Stomach (tissue), 9 donors: ENCODE data around the gene ANKS1A. TPM values are rescaled to one million over a fixed set of nuclear protein-coding genes. Genes with fewer than 3 reads are reported as not detected.
"Not testable (repeated sequence)": the region's sequence is repeated elsewhere in the genome, so short reads cannot be mapped to it uniquely, and the experiment has no call there.

ENCODE experiments used
- DNase-seq, 2 donors: peaks; one replicate each; pipeline versions ENCODE4 v3.0.0 to v3.0.0-alpha.2; 2013 to 2019
- H3K27ac ChIP-seq, 5 donors: fragments of 200-600 bp in 4 of 5; sonication (generic) in 4 of 5; one replicate each; pipeline ENCODE4 v1.5.1; 2013 to 2019; ENCODE audit warnings: mild to moderate bottlenecking in 1 of 5, moderate library complexity in 1 of 5
- H3K27me3 ChIP-seq, 3 donors: fragments of 200-600 bp; sonication (generic); one replicate each; pipeline ENCODE4 v1.5.1; 2017 to 2019; ENCODE audit warnings: mixed run types in 1 of 3
- H3K36me3 ChIP-seq, 4 donors: fragments of 200-600 bp; sonication (generic); 1 replicate in 3 of 4; 2 replicates in 1 of 4; pipeline ENCODE4 v1.5.1; 2016 to 2019
- H3K4me1 ChIP-seq, 4 donors: fragments of 200-600 bp; sonication (generic); one replicate each; pipeline ENCODE4 v1.5.1; 2016 to 2019
- H3K4me3 ChIP-seq, 4 donors: fragments of 200-600 bp; sonication (generic) in 3 of 4; one replicate each; pipeline ENCODE4 v1.5.1; 2016 to 2019; ENCODE audit warnings: mild to moderate bottlenecking in 1 of 4
- H3K9me3 ChIP-seq, 4 donors: fragments of 200-600 bp; sonication (generic); one replicate each; pipeline ENCODE4 v1.5.1; 2016 to 2019
- EP300 ChIP-seq: sonication (generic); formaldehyde crosslinking; IDR thresholded peaks from one replicate; pipeline ENCODE4 v1.6.1; 2017; ENCODE audit warnings: antibody characterized with exemption
- POLR2A ChIP-seq, 4 donors: fragments of 450-650 bp; IDR thresholded peaks; one replicate each; pipeline ENCODE4 v1.6.1; 2016; ENCODE audit warnings: antibody characterized with exemption in 4 of 4, control low read depth in 2 of 4, mild to moderate bottlenecking in 1 of 4, moderate library complexity in 1 of 4
- POLR2AphosphoS5 ChIP-seq, 3 donors: sonication (generic); formaldehyde crosslinking; IDR thresholded peaks; one replicate each; pipeline ENCODE4 v1.6.1; 2016; ENCODE audit warnings: antibody characterized with exemption in 3 of 3
- WGBS, 5 donors: extraction: QIAGEN DNeasy Blood & Tissue Kit in 3 of 5; methylation state at CpG; one replicate each; pipeline versions ENCODE4 v1.1.5 to v1.1.7; 2013 to 2018; 5-methylcytosine and 5-hydroxymethylcytosine counted together
- intact Hi-C: fragments of 100-400 bp; cut with DNase I; formaldehyde crosslinking; loops from one replicate; pipeline ENCODE4 v1.15.1; 2023; ENCODE audit warnings: low total_unique reads
- polyA plus RNA-seq, 3 donors: library from polyadenylated mRNA; stranded (reverse); fragments of 200-250 nt; gene quantifications; one replicate each; pipeline ENCODE4 v1.2.3, GENCODE V29; 2013
- total RNA-seq, 5 donors: library from RNA; depleted of rRNA; stranded (reverse); fragments of >200 nt; gene quantifications; one replicate each; pipeline versions ENCODE4 v1.1.0 to v1.2.3, GENCODE V29; 2014 to 2016
- TF ChIP-seq, protein P1 (sequence below), 7 experiments: fragments of 450-650 bp in 4 of 7; fragments of 200-600 bp in 3 of 7; sonication (generic) in 3 of 7; IDR thresholded peaks; one replicate each; pipeline ENCODE4 v1.5.1; 2016 to 2019; ENCODE audit warnings: antibody characterized with exemption in 7 of 7, control low read depth in 2 of 7, mild to moderate bottlenecking in 1 of 7
- donor health status: healthy with polysubstance abuse.
- donor health status: Bipolar disorder and iron deficiency.
- donor health status: healthy.

The ANKS1A gene
- total and polyA plus RNA-seq, 8 donors = 6.1 to 40.6 (median 21.5) TPM

DNA sequence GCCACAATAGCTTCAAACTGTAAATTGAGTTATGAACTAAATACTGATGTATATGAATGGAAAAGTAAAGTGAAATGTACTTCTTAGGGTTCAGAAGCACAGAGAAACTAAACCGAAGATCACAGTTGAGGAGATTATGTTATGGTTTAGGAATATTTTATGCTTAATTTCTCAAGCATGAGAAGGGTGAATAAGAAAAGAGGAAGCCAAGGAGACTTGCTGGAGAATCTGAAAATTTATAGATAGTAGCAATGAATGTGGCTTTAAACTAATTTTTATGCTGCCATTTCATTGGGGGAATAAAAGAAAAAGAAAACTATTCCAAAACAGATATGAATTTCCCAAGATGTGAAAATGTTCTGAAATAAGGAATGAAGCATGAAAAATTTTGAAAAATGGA, 5.6 kb downstream of the ANKS1A start:
- H3K27ac ChIP-seq = no peak overlapping the region
- no peak overlapping the region for H3K4me3 ChIP-seq
- intact Hi-C loops = no loop called here
- no peaks in the 10 kb centered on the region for H3K36me3 ChIP-seq
- peaks cover 22 to 60% (median 35%) of the 10 kb centered on the region in 4 donors for H3K4me1 ChIP-seq
- no peak for DNase-seq
- no peaks in the 10 kb centered on the region for H3K9me3 ChIP-seq
- no peak for TF ChIP-seq EP300
- no peak for TF ChIP-seq POLR2AphosphoS5 (IDR thresholded peaks at IDR 0.05)
- TF ChIP-seq, protein P1, sequence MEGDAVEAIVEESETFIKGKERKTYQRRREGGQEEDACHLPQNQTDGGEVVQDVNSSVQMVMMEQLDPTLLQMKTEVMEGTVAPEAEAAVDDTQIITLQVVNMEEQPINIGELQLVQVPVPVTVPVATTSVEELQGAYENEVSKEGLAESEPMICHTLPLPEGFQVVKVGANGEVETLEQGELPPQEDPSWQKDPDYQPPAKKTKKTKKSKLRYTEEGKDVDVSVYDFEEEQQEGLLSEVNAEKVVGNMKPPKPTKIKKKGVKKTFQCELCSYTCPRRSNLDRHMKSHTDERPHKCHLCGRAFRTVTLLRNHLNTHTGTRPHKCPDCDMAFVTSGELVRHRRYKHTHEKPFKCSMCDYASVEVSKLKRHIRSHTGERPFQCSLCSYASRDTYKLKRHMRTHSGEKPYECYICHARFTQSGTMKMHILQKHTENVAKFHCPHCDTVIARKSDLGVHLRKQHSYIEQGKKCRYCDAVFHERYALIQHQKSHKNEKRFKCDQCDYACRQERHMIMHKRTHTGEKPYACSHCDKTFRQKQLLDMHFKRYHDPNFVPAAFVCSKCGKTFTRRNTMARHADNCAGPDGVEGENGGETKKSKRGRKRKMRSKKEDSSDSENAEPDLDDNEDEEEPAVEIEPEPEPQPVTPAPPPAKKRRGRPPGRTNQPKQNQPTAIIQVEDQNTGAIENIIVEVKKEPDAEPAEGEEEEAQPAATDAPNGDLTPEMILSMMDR (IDR thresholded peaks at IDR 0.05) = no peak
- TF ChIP-seq POLR2A (IDR thresholded peaks at IDR 0.05) = no peak
- H3K27me3 ChIP-seq = no peaks in the 10 kb centered on the region
- WGBS, 5 donors = 88 to 96% (median 88%) methylated on average over 1 of the region's 1 CpG

DNA sequence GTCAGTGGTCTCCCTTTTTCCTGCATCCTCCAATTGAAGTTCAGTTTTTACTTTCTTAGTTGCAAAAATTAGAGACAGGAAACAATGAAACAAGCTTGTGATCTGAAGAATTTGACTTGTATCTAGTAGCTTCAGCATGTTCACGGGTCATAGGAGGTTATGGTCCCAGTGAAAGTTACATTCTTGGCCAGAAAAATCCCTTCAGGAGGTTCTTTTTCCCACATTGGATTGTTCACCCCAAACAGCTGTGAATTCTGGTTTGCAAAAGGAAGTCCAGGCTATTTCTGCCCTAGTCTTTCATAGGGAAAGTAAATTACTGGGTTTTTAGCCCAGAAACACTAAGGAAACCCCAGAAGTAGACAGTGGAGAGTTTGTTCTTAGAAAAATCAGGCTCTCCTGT, 8.1 kb downstream of the ANKS1A start:
- 75 to 94% (median 81%) methylated on average over 1 of the region's 1 CpG for WGBS, 5 donors
- peaks cover under 1 to 57% (median 28%) of the 10 kb centered on the region in 4 donors for H3K4me1 ChIP-seq
- intact Hi-C loops = no loop called here
- no peaks in the 10 kb centered on the region for H3K36me3 ChIP-seq
- H3K27ac ChIP-seq = no peak overlapping the region
- H3K4me3 ChIP-seq = no peak overlapping the region
- no peaks in the 10 kb centered on the region for H3K9me3 ChIP-seq
- TF ChIP-seq POLR2A (IDR thresholded peaks at IDR 0.05) = no peak
- no peaks in the 10 kb centered on the region for H3K27me3 ChIP-seq
- no peak for DNase-seq

DNA sequence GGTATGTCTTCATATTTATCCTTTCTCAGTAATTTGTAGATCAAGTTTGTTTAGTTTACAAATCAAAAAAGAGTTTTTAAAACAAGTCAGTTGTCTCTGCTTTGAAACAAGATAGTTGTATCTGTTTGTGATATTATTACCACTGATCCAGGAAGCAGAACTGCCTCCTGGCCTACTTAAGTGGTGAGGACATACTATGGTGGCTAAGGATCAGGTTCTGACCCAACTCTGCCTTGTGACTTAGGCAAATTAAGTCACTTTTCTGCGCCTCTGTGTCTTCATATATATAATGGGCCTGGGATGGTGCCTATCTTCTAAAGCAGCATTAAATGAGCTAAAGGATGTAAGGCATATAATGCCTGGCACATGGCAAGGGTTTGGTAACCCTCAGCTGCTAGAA, 8.7 kb downstream of the ANKS1A start:
- H3K27me3 ChIP-seq = no peaks in the 10 kb centered on the region
- no peaks in the 10 kb centered on the region for H3K36me3 ChIP-seq
- H3K4me1 ChIP-seq = peaks cover 0 to 55% (median 26%) of the 10 kb centered on the region in 4 donors
- H3K27ac ChIP-seq = no peak overlapping the region
- WGBS, 5 donors = 50 to 100% (median 100%) methylated on average over 1 of the region's 1 CpG
- H3K9me3 ChIP-seq = no peaks in the 10 kb centered on the region
- H3K4me3 ChIP-seq = no peak overlapping the region
- no peak for DNase-seq
- intact Hi-C loops = no loop called here
- TF ChIP-seq EP300 = no peak
- TF ChIP-seq POLR2AphosphoS5 (IDR thresholded peaks at IDR 0.05) = no peak
- TF ChIP-seq, protein P1 (IDR thresholded peaks at IDR 0.05) = no peak
- no peak for TF ChIP-seq POLR2A (IDR thresholded peaks at IDR 0.05)

DNA sequence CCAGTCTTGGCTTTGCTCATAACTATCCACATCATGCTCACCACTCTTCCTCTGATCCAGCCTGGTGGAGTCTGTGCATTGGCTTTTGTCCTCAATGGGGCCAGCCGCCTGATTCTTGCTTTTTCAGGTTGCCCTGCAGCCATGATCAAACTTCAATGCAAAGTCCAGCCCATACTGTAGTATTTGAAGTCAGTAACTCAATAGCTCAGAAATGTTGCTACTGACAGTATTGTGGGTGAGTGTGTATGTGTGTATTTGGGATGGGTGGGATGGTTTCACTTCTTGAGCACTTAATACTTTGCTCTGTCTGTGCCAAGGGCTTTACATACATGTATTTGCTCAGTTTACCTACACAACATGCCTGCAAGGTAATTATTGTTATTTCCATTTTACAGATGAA, 10.7 kb downstream of the ANKS1A start:
- H3K36me3 ChIP-seq, H3K9me3 ChIP-seq, H3K4me3 ChIP-seq, H3K27ac ChIP-seq, intact Hi-C loops, DNase-seq, H3K27me3 ChIP-seq: not testable (repeated sequence)
- peaks cover 0 to 44% (median 22%) of the 10 kb centered on the region in 4 donors for H3K4me1 ChIP-seq
- 86 to 100% (median 94%) methylated on average over 1 of the region's 1 CpG for WGBS, 5 donors

DNA sequence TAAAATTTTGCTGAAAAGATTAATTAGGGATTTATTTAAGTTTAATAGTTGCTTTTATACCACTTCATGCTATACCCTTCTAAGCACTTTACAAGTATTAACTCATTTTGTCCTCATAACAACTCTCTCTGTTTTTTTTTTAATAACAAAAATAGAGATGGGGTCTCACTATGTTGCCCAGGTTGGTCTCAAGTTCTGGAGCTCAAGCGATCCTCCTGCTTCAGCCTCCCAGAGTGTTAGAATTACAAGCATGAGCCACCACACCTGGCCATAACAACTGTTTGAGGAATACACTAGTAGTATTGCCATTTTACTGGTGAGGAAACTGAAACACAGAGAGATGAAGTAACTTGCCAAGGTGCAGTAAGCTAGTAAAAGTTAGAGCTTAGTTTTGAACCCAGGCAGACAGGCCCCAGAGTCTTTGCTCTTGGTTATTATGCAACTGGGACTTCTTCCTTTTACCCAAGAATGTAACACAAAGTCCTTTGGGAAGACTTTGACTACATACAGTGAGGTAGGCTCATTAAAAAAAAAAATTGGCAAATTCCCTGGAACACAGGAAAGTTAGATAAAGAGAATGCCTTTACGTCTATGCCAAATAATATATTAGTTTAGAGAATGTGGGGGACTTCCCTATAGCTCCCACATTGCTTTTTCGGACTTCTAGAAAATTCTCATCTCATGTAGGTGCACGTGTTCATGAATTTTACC, 11.4 kb downstream of the ANKS1A start:
- Histone ChIP-seq H3K4me3 (no peak overlapping the region), H3K27ac (no peak overlapping the region), H3K36me3 (no peaks in the 10 kb centered on the region), H3K27me3 (no peaks in the 10 kb centered on the region), H3K4me1 (peaks cover 0 to 44% (median 22%) of the 10 kb centered on the region in 4 donors), H3K9me3 (no peaks in the 10 kb centered on the region)
- intact Hi-C loops = no loop called here
- WGBS, 5 donors = 51 to 70% (median 54%) methylated on average over 4 of the region's 4 CpGs
- DNase-seq = no peak
- TF ChIP-seq POLR2A (IDR thresholded peaks at IDR 0.05) = no peak
- TF ChIP-seq, protein P1 (IDR thresholded peaks at IDR 0.05) = no peak
- TF ChIP-seq POLR2AphosphoS5 (IDR thresholded peaks at IDR 0.05) = no peak
- no peak for TF ChIP-seq EP300
